Inflammatory macrophage treated with lipopolysaccharide for 4 hours (primary cell): ENCODE measurements around the gene ZMAT2.
"Not testable (repeated sequence)": the region's sequence is repeated elsewhere in the genome, so short reads cannot be mapped to it uniquely, and the experiment has no call there.

ENCODE experiments used
- DNase-seq: peaks from one replicate; pipeline ENCODE4 v3.0.0-alpha.2; 2020

Gene ZMAT2, protein sequence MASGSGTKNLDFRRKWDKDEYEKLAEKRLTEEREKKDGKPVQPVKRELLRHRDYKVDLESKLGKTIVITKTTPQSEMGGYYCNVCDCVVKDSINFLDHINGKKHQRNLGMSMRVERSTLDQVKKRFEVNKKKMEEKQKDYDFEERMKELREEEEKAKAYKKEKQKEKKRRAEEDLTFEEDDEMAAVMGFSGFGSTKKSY

DNA sequence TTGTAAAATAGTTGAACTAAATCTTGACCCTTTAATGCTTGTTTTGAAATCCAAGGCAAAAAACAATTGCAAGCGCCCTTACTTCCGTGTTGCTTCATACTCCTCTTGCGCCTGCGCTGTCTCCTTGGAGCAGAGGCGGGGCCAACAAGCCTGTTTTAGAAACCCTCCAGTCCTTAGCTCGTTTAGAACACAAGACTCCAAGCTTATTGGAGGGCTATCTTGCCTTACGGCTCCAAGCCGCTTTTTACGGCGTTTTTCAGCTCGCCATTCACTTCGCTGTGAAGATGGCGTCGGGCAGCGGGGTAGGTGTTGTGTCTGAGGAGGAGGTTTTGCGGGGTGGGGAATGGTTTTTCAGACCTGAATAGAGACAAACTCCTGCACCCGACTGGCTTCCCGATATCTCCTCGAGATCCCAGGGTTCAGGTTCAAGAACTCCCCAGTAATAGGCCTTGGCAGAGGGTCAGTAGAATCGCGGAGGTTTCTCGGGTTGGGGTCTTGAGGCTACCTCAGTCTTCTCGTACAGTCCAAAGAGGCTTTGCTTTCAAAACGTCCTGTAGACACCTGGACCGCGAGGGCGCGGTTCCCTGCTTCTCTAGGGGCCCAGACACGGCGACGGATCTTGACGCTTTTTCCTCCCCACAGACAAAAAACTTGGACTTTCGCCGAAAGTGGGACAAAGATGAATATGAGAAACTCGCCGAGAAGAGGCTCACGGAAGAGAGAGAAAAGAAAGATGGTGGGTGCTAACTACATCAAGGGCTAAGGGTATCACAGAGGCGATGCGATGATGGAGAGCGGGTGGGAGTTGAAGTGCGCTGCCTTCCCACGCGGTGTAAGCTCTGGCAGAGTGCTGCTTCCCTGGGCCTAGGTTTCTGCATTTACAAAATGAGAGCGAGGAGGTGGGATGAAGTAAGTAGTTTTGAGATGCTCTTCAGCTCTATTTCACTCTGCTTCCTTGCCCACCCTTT lies at the start of gene ZMAT2:
TSS of gene ZMAT2 (plus strand) at position 271 of the 968 bp plus-strand sequence. CDS start at position 285, 14 bp downstream.
- DNase-seq: peak; percentile 99

- no peak for DNase-seq
These were observed 41.4 kb upstream of the ZMAT2 start for GRCh38 chr5:140658870-140659269.

DNA sequence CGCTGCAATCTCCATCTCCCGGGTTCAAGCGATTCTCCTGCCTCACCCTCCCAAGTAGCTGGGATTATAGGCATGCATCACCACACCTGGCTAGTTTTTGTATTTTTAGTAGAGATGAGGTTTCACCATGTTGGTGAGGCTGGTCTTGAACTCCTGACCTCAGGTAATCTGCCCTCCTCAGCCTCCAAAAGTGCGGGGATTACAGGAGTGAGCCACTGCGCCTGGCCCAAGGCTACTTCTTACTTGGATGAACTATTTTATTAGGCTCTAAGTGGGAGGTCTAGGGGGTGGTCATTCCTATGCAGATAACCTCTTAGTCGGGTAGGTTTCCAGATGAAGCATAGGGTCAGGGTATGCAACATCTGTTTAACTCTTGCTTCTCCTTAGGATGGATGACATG lies 39.9 kb upstream of the ZMAT2 start:
- DNase-seq: not testable (repeated sequence)

- no peak for DNase-seq
These were observed 36.3 kb upstream of the ZMAT2 start for GRCh38 chr5:140664030-140664358.

- DNase-seq: peak; percentile 98
These were observed 35.7 kb upstream of the ZMAT2 start, which contains the start of gene WDR55 for GRCh38 chr5:140664359-140665119. Gene WDR55, plus strand, starts transcription at chr5:140664904. Its CDS starts 9 bp downstream, at chr5:140664913.

GRCh38 chr5:140671035-140671434 lies 29.2 kb upstream of the ZMAT2 start:
- not testable (repeated sequence) for DNase-seq

DNA sequence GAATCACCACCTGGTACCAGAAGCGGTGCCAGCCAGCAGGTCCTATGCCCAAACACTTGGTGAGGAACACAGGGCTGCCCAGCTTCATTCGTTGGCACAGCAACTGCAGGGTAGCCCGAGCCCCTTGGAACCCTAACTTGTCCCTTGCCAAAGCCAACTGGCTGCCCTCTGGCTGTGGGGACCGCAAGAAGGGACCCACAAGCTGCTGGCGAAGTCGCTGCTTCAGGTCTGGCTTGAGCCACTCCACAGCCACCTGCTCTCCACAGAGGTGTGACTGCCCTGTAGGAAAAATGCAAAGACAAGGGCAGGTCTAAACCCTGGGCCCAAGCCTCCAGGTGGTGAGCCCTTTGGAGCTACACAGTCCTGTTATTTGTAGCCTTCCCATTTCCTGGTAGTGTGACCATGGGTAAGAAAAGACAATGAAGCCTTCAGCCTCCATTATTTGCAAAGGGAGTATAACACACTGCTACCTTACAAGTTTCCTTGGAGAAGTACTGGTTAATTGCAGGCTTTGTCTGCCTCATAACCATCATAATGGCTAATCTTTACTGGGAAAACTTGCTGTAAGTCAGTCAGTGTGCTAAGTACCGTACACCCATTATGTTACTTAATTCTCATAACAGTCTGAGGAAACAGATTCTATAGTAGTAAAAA lies 28.6 kb upstream of the ZMAT2 start:
- no peak for DNase-seq

- peak; percentile 42 for DNase-seq
These were observed 27.6 kb upstream of the ZMAT2 start for GRCh38 chr5:140672455-140673186.

GRCh38 chr5:140673187-140673976 lies 26.9 kb upstream of the ZMAT2 start, which contains the start of gene DND1:
Gene DND1, minus strand, starts transcription at chr5:140673576. Its CDS starts 34 bp downstream, at chr5:140673542.
- DNase-seq: no peak

GRCh38 chr5:140674211-140674610 lies 26.0 kb upstream of the ZMAT2 start:
- DNase-seq: no peak

DNA sequence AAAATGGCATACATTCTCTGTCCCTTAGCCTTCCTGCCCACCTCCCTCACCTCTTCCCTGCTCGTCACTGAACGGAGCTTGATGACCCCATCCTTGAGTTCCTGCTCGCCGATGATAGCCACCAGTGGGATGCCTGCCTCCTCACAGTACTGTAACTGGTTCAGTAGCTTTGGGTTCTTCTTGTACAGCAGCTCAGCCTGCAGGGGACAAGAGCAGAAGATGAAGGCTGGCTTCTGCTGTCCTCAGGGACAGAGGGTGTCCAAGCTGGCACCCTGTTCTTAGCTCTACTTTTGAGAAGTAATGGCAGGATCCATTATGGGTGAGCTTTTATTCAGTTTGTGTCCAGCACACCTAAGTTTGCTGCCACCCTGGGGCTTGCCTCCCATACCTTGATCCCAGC lies 25.6 kb upstream of the ZMAT2 start:
- no peak for DNase-seq

- DNase-seq: peak; percentile 40
These were observed 22.3 kb upstream of the ZMAT2 start for GRCh38 chr5:140677947-140678346.

DNA sequence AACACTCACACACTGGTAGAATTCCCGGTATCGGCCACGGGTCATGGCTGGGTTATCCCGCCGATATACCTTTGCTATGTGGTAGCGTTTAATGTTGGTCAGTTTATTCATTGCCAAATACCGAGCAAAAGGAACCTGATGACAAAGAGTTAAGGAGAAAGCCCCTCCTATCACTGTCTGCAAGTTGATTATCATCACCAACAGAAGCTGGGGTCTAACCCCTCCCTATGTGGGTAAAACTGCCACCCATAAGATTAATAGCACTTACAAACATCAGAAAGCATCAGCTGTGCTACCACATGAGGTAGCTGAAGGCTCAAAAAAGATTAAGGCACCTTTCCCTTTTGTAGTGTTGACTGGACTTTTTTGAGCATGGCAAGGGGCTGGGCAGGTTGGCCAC lies 21.3 kb upstream of the ZMAT2 start:
- no peak for DNase-seq

DNA sequence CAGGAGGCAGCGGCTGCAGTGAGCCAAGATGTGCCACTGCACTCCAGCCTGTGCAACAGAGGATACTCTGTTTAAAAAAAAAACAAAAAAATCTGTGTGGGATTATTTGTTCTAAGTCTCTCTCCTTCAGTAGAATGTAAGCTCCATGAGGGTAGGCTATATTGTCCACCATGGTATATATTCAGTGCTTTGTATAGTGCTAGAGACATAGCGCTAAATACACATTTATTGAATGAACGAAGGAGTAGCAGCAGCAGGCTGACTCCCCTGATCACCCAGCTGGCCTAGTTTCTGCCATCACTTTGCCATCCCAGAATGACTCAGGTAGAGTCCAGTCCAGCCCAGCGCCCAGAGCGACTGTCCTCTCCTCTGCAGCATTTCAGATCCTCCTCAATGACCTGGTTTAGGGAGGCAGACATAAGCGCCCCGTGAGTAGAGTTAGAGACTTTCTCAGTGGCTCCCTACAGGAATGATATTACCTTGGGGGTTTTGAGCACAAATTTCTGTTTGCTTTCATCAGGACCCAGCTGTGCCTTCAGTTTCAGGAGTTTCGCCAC lies 9.8 kb upstream of the ZMAT2 start:
- DNase-seq: no peak

- DNase-seq: peak; percentile 97
These were observed 9.0 kb upstream of the ZMAT2 start, which contains the start of the genes HARS1 and HARS2 for GRCh38 chr5:140690941-140691924. Gene HARS1, minus strand, starts transcription at chr5:140691370. Its CDS starts 66 bp downstream, at chr5:140691304. Gene HARS2, plus strand, starts transcription at chr5:140691455. Its CDS starts 194 bp downstream, at chr5:140691649.

DNA sequence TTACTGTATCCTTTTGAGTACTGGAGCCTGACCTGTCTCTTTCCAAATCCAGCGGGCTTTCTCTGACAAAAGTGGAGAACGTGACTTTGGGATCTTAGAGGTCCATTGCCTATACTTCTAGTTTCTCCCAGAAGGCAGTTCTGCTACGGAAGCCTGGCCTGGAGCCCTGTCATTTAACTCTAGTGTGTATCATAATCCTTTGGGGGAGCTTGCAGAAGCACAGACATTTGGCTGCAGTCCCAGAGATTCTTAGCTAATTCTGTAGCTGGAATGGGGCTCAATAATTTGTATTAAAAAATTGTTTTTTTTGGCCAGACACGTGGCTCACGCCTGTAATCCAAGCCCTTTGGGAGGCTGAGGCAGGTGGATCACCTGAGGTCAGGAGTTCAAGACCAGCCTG lies 6.0 kb upstream of the ZMAT2 start:
- DNase-seq: no peak

- DNase-seq: no peak
These were observed 3.3 kb upstream of the ZMAT2 start for GRCh38 chr5:140696891-140697492.

DNA sequence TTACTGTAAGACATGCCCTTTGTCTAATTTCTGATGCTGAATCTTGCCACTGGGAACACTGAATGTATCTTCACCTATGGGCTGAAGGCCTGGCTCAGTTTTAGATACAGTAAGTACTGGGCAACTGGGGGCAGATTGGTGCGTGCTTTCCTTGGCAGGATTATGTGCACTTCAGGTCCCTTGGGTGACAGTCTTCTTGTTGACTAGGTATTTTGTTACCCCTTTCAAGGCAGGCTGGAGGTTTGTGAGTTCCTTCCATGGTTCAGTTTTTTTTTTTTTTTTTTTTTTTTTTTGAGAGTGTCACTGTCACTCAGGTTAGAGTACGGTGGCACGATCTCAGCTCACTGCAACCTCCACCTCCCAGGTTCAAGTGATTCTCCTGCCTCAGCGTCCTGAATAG lies 7.6 kb downstream of the ZMAT2 start:
- DNase-seq: no peak

GRCh38 chr5:140708787-140709186 lies 8.5 kb downstream of the ZMAT2 start:
- DNase-seq: not testable (repeated sequence)
